DND-41 (cell line): ENCODE data around the gene VANGL2.

Experiments
- ATAC-seq: fragments of 200-7000 bp; cut with Tn5 transposase; 3 replicates; pipeline ENCODE4 v1.9.1; 2021; ENCODE audit warnings: low read depth; ENCODE audit not compliant: insufficient read depth
- DNase-seq: peaks from one replicate; pipeline ENCODE4 v3.0.0-alpha.2; 2020
- H2AFZ ChIP-seq: 2 replicates; pipeline ENCODE4 v1.6.0; 2012; ENCODE audit warnings: low read depth, low read length
- H3K27ac ChIP-seq: 2 replicates; pipeline ENCODE4 v1.5.1; 2012; ENCODE audit warnings: low read length, inconsistent platforms
- H3K27me3 ChIP-seq: fragments of 200-600 bp; sonication (generic); 2 replicates; pipeline ENCODE4 v1.6.0; 2012; ENCODE audit warnings: low read length, mild to moderate bottlenecking, inconsistent platforms; ENCODE audit not compliant: insufficient read depth, poor library complexity
- H3K36me3 ChIP-seq: 2 replicates; pipeline ENCODE4 v1.5.1; 2012; ENCODE audit warnings: low read length, inconsistent platforms; ENCODE audit not compliant: insufficient read depth
- H3K4me1 ChIP-seq: 2 replicates; pipeline ENCODE4 v1.5.1; 2012; ENCODE audit warnings: mild to moderate bottlenecking, low read length; ENCODE audit not compliant: insufficient read depth
- H3K4me2 ChIP-seq: 2 replicates; pipeline ENCODE4 v1.6.0; 2012; ENCODE audit warnings: mild to moderate bottlenecking, moderate library complexity, low read length, inconsistent platforms; ENCODE audit not compliant: insufficient read depth
- H3K4me3 ChIP-seq, 2 experiments: fragments of 200-600 bp in 1 of 2; shearing (Covaris generic) in 1 of 2; 2 replicates each; pipeline ENCODE4 v1.5.1; 2012 to 2016; ENCODE audit warnings: inconsistent platforms in 2 of 2, low read length in 2 of 2, mild to moderate bottlenecking in 2 of 2, low read depth in 1 of 2, moderate library complexity in 1 of 2
- H3K79me2 ChIP-seq: 2 replicates; pipeline ENCODE4 v1.6.0; 2012; ENCODE audit warnings: low read length, inconsistent platforms; ENCODE audit not compliant: insufficient read depth
- H3K9ac ChIP-seq: 2 replicates; pipeline ENCODE4 v1.6.0; 2012; ENCODE audit warnings: low read depth, mild to moderate bottlenecking, inconsistent platforms, low read length, moderate library complexity
- H3K9me3 ChIP-seq: 2 replicates; pipeline ENCODE4 v1.5.1; 2012; ENCODE audit warnings: low read length, moderate library complexity, mild to moderate bottlenecking, inconsistent platforms; ENCODE audit not compliant: insufficient read depth, severe bottlenecking
- H4K20me1 ChIP-seq: 2 replicates; pipeline ENCODE4 v1.6.0; 2012; ENCODE audit warnings: low read length; ENCODE audit not compliant: insufficient read depth
- EZH2 ChIP-seq: IDR thresholded peaks from 3 replicates; pipeline ENCODE4 v1.6.1; 2012; ENCODE audit warnings: borderline replicate concordance, low read depth, mild to moderate bottlenecking, moderate library complexity, low read length, inconsistent platforms; ENCODE audit not compliant: severe bottlenecking
- TF ChIP-seq, protein P1 (sequence below): IDR thresholded peaks from 2 replicates; pipeline ENCODE4 v1.5.1; 2012; ENCODE audit warnings: borderline replicate concordance, low read length, moderate library complexity, mild to moderate bottlenecking; ENCODE audit not compliant: poor library complexity, severe bottlenecking; ENCODE audit errors: extremely low read depth

The VANGL2 gene

DNA sequence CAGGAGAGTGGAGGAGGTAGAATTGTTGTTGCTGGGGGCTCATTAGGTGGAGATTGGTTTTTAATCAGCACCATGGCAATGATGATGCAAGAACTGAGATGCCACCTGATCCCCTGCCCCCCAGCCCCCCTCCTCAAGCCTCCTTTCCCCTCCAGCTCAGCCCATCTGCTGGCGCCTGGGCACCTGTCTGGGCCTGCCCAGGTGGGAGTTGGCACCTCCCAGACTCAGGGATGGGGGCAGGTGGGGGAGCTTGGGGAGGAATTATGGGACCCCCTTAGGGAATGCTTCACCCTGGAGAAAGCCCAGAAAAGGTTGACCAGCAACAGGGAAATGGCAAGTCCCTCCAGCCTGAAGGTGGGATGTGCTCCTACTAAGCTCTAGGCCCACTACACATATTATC, 35.0 kb upstream of the VANGL2 start:
- no peaks in the 10 kb centered on the region for H4K20me1 ChIP-seq
- no peak overlapping the region for H3K9ac ChIP-seq
- TF ChIP-seq, protein P1, sequence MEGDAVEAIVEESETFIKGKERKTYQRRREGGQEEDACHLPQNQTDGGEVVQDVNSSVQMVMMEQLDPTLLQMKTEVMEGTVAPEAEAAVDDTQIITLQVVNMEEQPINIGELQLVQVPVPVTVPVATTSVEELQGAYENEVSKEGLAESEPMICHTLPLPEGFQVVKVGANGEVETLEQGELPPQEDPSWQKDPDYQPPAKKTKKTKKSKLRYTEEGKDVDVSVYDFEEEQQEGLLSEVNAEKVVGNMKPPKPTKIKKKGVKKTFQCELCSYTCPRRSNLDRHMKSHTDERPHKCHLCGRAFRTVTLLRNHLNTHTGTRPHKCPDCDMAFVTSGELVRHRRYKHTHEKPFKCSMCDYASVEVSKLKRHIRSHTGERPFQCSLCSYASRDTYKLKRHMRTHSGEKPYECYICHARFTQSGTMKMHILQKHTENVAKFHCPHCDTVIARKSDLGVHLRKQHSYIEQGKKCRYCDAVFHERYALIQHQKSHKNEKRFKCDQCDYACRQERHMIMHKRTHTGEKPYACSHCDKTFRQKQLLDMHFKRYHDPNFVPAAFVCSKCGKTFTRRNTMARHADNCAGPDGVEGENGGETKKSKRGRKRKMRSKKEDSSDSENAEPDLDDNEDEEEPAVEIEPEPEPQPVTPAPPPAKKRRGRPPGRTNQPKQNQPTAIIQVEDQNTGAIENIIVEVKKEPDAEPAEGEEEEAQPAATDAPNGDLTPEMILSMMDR: no peak
- no peak for TF ChIP-seq EZH2
- H3K4me2 ChIP-seq: no peak overlapping the region
- no peaks in the 10 kb centered on the region for H3K79me2 ChIP-seq
- ATAC-seq (no peak), DNase-seq (no peak)
- H2AFZ ChIP-seq: no peak overlapping the region
- H3K36me3 ChIP-seq: no peaks in the 10 kb centered on the region; the same call in 1 of the 2 replicates
- no peak overlapping the region for H3K27ac ChIP-seq
- H3K4me1 ChIP-seq: no peaks in the 10 kb centered on the region
- peaks cover 4% of the 10 kb centered on the region for H3K27me3 ChIP-seq
- no peaks in the 10 kb centered on the region for H3K9me3 ChIP-seq
- H3K4me3 ChIP-seq: no peak overlapping the region

DNA sequence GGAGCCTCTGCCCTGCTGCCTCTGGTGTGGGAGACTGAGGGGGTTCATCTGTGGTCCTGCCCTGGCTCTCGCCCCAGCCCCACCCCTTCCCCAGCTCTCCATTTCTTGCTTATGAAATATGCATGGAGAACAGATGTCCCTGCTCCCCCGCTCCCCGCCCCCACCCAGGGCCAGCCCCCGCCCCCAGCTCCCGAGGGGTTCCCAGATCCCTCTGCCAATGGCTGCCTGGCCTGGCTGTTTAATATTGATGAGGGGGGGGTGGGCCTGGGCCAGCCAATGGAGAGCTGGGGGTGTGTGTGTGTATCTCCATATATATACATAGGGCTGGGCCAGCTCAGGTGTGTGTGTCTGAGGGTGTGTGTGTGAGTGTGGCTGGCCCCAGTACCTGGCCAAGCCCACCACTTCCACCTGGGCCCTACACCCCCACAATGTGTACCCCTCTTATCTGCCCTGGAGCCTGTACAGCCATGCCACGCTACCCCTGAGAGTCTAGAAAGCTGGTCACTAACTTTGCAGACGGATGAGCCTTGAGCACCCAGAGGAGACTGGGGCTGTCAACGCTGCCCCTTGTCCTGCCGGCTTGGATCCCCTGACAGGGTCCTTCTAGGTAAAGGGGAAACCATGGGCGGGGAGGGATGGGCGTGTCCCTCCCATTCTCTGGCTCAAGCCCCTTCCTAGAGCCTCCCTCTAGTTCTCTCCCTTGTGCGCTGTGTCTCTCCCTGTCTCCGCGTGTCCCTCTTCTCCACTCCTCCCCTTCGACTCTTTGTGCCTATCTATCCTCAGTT, 33.4 kb upstream of the VANGL2 start, which contains the start of gene NHLH1:
TSS of gene NHLH1 (plus strand) at position 341 of the 785 bp plus-strand sequence. CDS start 3,661 bp downstream, outside the sequence.
- ATAC-seq (peak; percentile 33; the same call in 1 of the 3 replicates), DNase-seq (no peak)
- Histone ChIP-seq H4K20me1 (no peaks in the 10 kb centered on the region), H3K9ac (no peak within 1 kb of the TSS), H3K79me2 (no peaks in the 10 kb centered on the region), H3K9me3 (no peaks in the 10 kb centered on the region), H3K4me3 (no peak within 1 kb of the TSS), H2AFZ (no peak within 1 kb of the TSS), H3K4me1 (no peaks in the 10 kb centered on the region), H3K27ac (no peak within 1 kb of the TSS), H3K36me3 (no peaks in the 10 kb centered on the region), H3K4me2 (no peak within 1 kb of the TSS), H3K27me3 (peaks cover 4% of the 10 kb centered on the region)
- no peak for TF ChIP-seq EZH2
- TF ChIP-seq, protein P1: no peak

DNA sequence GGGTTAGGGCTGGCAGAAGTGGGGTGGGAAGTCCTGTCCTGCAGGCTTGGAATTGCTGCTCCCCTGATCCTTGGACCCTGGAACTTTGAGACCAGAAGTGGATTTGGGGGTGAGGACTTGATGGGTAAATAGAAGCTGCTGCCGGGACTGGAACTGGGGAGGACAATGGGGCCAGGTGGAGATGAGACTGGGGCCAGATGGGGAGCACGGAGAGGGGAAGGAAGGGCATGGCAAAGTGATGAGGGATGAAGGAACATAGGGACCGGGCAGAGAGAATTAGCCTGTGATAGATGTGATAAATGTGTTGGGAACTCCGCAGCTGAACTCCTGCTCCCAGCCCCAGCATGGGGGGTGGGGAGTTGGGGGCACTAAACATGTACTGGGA, 32.9 kb upstream of the VANGL2 start:
- Histone ChIP-seq H3K4me2 (no peak overlapping the region), H3K9me3 (no peaks in the 10 kb centered on the region), H3K36me3 (no peaks in the 10 kb centered on the region), H4K20me1 (no peaks in the 10 kb centered on the region), H2AFZ (no peak overlapping the region), H3K79me2 (no peaks in the 10 kb centered on the region), H3K27me3 (peaks cover 4% of the 10 kb centered on the region), H3K9ac (no peak overlapping the region), H3K27ac (no peak overlapping the region), H3K4me3 (no peak overlapping the region), H3K4me1 (no peaks in the 10 kb centered on the region)
- ATAC-seq: no peak
- DNase-seq: no peak
- no peak for TF ChIP-seq EZH2
- TF ChIP-seq, protein P1: no peak
